K562 (cell line): ENCODE results near the gene ZFP36. TPM values are rescaled to one million over a fixed set of nuclear protein-coding genes. Genes with fewer than 3 reads are reported as not detected.
A peak's percentile ranks its signal among the peaks of the same experiment; 100 is the strongest.

Experiments
- BRF2 ChIP-seq: IDR thresholded peaks from 3 replicates; pipeline ENCODE4 v1.6.1; 2011; ENCODE audit warnings: borderline replicate concordance, mild to moderate bottlenecking; ENCODE audit not compliant: insufficient read length, insufficient read depth
- EHMT2 ChIP-seq: fragments of 450-650 bp; IDR thresholded peaks from 2 replicates; pipeline ENCODE4 v1.6.1; 2018; ENCODE audit warnings: antibody characterized with exemption
- IFI16 ChIP-seq: fragments of 250-450 bp; sonication (Bioruptor Pico); IDR thresholded peaks from 2 replicates; pipeline ENCODE4 v2.1.2; 2022; ENCODE audit warnings: mild to moderate bottlenecking, inconsistent platforms
- MYNN ChIP-seq, 2 experiments: sonication (generic); formaldehyde crosslinking in 1 of 2; IDR thresholded peaks; 2 replicates each; pipeline versions ENCODE4 v1.5.0 to v1.6.1; 2016 to 2020; ENCODE audit warnings: antibody characterized with exemption in 1 of 2, missing genetic modification reagents in 1 of 2
- NR4A1 ChIP-seq, 2 experiments: fragments of 250-450 bp in 1 of 2; fragments of 450-650 bp in 1 of 2; sonication (Bioruptor Pico) in 1 of 2; IDR thresholded peaks; 2 replicates each; pipeline versions ENCODE4 v1.4.0 to v1.6.1; 2016 to 2020; ENCODE audit warnings: mild to moderate bottlenecking in 2 of 2, missing compliant biosample characterization in 1 of 2, missing genetic modification characterization in 1 of 2, moderate library complexity in 1 of 2
- NUFIP1 ChIP-seq: fragments of 450-650 bp; IDR thresholded peaks from 2 replicates; pipeline ENCODE4 v1.6.1; 2018; ENCODE audit not compliant: partially characterized antibody
- PCBP2 ChIP-seq: fragments of 200-400 bp; formaldehyde crosslinking; IDR thresholded peaks from 2 replicates; pipeline ENCODE4 v1.6.1; 2018; ENCODE audit warnings: low read length, low read depth, mild to moderate bottlenecking, moderate library complexity; ENCODE audit not compliant: poor library complexity, severe bottlenecking
- PTBP1 ChIP-seq: fragments of 200-400 bp; formaldehyde crosslinking; IDR thresholded peaks from 2 replicates; pipeline ENCODE4 v1.6.1; 2017; ENCODE audit warnings: low read depth, low read length
- RAD51 ChIP-seq: fragments of 450-650 bp; IDR thresholded peaks from 2 replicates; pipeline ENCODE4 v1.7.1; 2016; ENCODE audit warnings: low read depth, mild to moderate bottlenecking, borderline replicate concordance
- RUNX1 ChIP-seq: sonication (generic); IDR thresholded peaks from 2 replicates; pipeline ENCODE4 v1.6.1; 2016; ENCODE audit warnings: antibody characterized with exemption, low read depth
- SAFB ChIP-seq: fragments of 200-400 bp; formaldehyde crosslinking; IDR thresholded peaks from 2 replicates; pipeline ENCODE4 v1.6.1; 2017; ENCODE audit warnings: low read depth, low read length, borderline replicate concordance
- SFPQ ChIP-seq: fragments of 200-400 bp; formaldehyde crosslinking; IDR thresholded peaks from 2 replicates; pipeline ENCODE4 v1.6.1; 2017; ENCODE audit warnings: mild to moderate bottlenecking, low read depth, low read length, moderate library complexity
- SRF ChIP-seq, 2 experiments: fragments of 250-450, 450-650 bp in 1 of 2; sonication (Bioruptor Pico) in 1 of 2; sonication (generic) in 1 of 2; formaldehyde crosslinking; IDR thresholded peaks; 2 replicates each; pipeline versions ENCODE4 v1.5.0 to v1.5.1; 2020 to 2022; ENCODE audit warnings: mild to moderate bottlenecking in 1 of 2, missing genetic modification reagents in 1 of 2
- TAF9B ChIP-seq: fragments of 450-650 bp; IDR thresholded peaks from 2 replicates; pipeline ENCODE4 v1.6.1; 2018; ENCODE audit warnings: mild to moderate bottlenecking; ENCODE audit not compliant: partially characterized antibody
- ZNF124 ChIP-seq: sonication (generic); formaldehyde crosslinking; IDR thresholded peaks from 2 replicates; pipeline ENCODE4 v1.8.1; 2022; ENCODE audit warnings: missing genetic modification reagents
- ZNF217 ChIP-seq: sonication (generic); formaldehyde crosslinking; IDR thresholded peaks from 2 replicates; pipeline ENCODE4 v1.8.0; 2022; ENCODE audit warnings: mild to moderate bottlenecking, missing genetic modification reagents
- ZNF354B ChIP-seq: fragments of 250-450 bp; sonication (Bioruptor Pico); IDR thresholded peaks from 2 replicates; pipeline ENCODE4 v1.4.0; 2020
- ZNF561 ChIP-seq: fragments of 450-650 bp; formaldehyde crosslinking; conservative IDR thresholded peaks from 2 replicates; pipeline ENCODE4 v1.4.0; 2020; ENCODE audit warnings: mild to moderate bottlenecking, moderate library complexity
- ZNF695 ChIP-seq: fragments of 450-650 bp; formaldehyde crosslinking; IDR thresholded peaks from 2 replicates; pipeline ENCODE4 v1.4.0; 2020; ENCODE audit warnings: mild to moderate bottlenecking, moderate library complexity
- ZNF76 ChIP-seq: fragments of 250-450 bp; sonication (Bioruptor Pico); IDR thresholded peaks from 2 replicates; pipeline ENCODE4 v1.4.0; 2020; ENCODE audit warnings: mild to moderate bottlenecking, moderate library complexity, borderline replicate concordance
- polyA plus RNA-seq, 8 experiments: library from polyadenylated mRNA; depleted of rRNA in 4 of 8; stranded (reverse) in 5 of 8; unstranded in 3 of 8; fragments of >200 nt; fragmentation: Nextera tagmentation in 2 of 8; fragmentation: Illumina TruSeq in 1 of 8; extraction: Ambion mirVana in 2 of 8; extraction: Trizol in 1 of 8; gene quantifications; 2 replicates each; pipeline versions ENCODE4 v1.2.1 to v1.2.3, GENCODE V29; 2011 to 2014; ENCODE audit warnings: inconsistent platforms in 1 of 8, missing spikeins in 1 of 8
- total RNA-seq, 7 experiments: library from RNA; depleted of rRNA in 6 of 7; stranded (reverse); fragments of >200 nt in 6 of 7; fragmentation: Illumina TruSeq in 2 of 7; extraction: Trizol in 2 of 7; gene quantifications; 2 replicates each; pipeline versions ENCODE4 v1.2.1 to v1.2.3, GENCODE V29; 2011 to 2021; ENCODE audit warnings: low replicate concordance in 1 of 7
- TF ChIP-seq, protein P1 (sequence below): fragments of 200-800 bp; sonication (Bioruptor generic); IDR thresholded peaks from 2 replicates; pipeline ENCODE4 v1.6.1; 2017; ENCODE audit warnings: missing genetic modification characterization, missing compliant biosample characterization
- TF ChIP-seq, protein P2 (sequence below): sonication (generic); formaldehyde crosslinking; IDR thresholded peaks from 2 replicates; pipeline ENCODE4 v1.8.0; 2022; ENCODE audit warnings: missing genetic modification reagents, mild to moderate bottlenecking, borderline replicate concordance

ZFP36 gene
- total and polyA plus RNA-seq, 9 of the 15 experiments (the other 6 are each of a cell fraction or from before 2014, with no cell fraction given): 1.0 to 20.1 (median 3.5) TPM

- TF ChIP-seq PCBP2: no peak
- TF ChIP-seq SFPQ: no peak
- TF ChIP-seq, protein P1, sequence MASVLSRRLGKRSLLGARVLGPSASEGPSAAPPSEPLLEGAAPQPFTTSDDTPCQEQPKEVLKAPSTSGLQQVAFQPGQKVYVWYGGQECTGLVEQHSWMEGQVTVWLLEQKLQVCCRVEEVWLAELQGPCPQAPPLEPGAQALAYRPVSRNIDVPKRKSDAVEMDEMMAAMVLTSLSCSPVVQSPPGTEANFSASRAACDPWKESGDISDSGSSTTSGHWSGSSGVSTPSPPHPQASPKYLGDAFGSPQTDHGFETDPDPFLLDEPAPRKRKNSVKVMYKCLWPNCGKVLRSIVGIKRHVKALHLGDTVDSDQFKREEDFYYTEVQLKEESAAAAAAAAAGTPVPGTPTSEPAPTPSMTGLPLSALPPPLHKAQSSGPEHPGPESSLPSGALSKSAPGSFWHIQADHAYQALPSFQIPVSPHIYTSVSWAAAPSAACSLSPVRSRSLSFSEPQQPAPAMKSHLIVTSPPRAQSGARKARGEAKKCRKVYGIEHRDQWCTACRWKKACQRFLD (CRISPR knock-in tag): no peak
- no peak for TF ChIP-seq RAD51
- peak; percentile 71; the same call in 1 of the 2 replicates for TF ChIP-seq MYNN (IDR thresholded peaks at IDR 0.05)
- TF ChIP-seq MYNN (CRISPR knock-in tag; IDR thresholded peaks at IDR 0.05): no peak
- no peak for TF ChIP-seq NUFIP1
- TF ChIP-seq ZNF561 (CRISPR knock-in tag): no peak
- TF ChIP-seq TAF9B: no peak
- no peak for TF ChIP-seq ZNF217 (CRISPR knock-in tag)
- no peak for TF ChIP-seq ZNF354B (CRISPR knock-in tag)
- TF ChIP-seq ZNF124 (CRISPR knock-in tag): no peak
- TF ChIP-seq NR4A1 (CRISPR knock-in tag; IDR thresholded peaks at IDR 0.05): no peak
- 0 out of 2 replicates have a peak, but pooled peaks have one; percentile 59 for TF ChIP-seq NR4A1 (tag; IDR thresholded peaks at IDR 0.05)
- TF ChIP-seq EHMT2: no peak
- TF ChIP-seq SAFB: peak; percentile 12; the same call in 1 of the 2 replicates
- no peak for TF ChIP-seq ZNF76 (CRISPR knock-in tag)
- TF ChIP-seq, protein P2, sequence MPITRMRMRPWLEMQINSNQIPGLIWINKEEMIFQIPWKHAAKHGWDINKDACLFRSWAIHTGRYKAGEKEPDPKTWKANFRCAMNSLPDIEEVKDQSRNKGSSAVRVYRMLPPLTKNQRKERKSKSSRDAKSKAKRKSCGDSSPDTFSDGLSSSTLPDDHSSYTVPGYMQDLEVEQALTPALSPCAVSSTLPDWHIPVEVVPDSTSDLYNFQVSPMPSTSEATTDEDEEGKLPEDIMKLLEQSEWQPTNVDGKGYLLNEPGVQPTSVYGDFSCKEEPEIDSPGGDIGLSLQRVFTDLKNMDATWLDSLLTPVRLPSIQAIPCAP (CRISPR knock-in tag): no peak
- TF ChIP-seq IFI16 (CRISPR knock-in tag): no peak
- TF ChIP-seq RUNX1: 0 out of 2 replicates have a peak, but pooled peaks have one; percentile 35
- TF ChIP-seq ZNF695 (CRISPR knock-in tag): no peak
- no peak for TF ChIP-seq PTBP1
- TF ChIP-seq SRF (CRISPR knock-in tag; IDR thresholded peaks at IDR 0.05): peak in 1 of 2 experiments; percentile 61; a peak in 2 of 4 replicates
- no peak for TF ChIP-seq BRF2
These were observed 15.8 kb upstream of the ZFP36 start, which contains the start of the genes MED29 and PAF1 (continued) for GRCh38 chr19:39390751-39391437.
